Measurements from ENCODE around the gene ACSL3.
"Not testable (repeated sequence)": the region's sequence is repeated elsewhere in the genome, so short reads cannot be mapped to it uniquely, and the experiment has no call there.

ACSL3 gene

GRCh38 chr2:222860740-222861410 lies at the start of gene ACSL3:
Gene ACSL3, plus strand, starts transcription at chr2:222861036. Its CDS starts 47,737 bp downstream, at chr2:222908773.
- peak; percentile 78 to 83 for DNase-seq (ENCODE audit: low read depth in 2 of 2)

DNA sequence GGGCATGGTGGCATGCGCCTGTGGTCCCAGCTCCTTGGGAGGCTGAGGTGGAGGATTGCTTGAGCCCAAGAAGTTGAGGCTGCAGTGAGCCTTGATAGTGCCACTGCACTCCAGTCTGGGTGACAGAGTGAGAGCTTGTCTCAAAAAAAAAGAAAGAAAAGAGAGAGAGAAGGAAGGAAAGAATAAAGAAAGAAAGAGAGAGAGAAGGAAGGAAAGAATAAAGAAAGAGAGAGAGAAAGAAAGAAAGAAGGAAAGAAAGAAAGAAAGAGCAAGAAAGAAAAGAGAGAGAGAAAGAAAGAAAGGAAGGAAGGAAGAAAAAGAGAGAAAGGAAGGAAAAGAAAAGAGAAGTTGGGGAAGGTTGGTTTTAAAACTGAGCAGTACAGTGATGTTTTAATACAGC lies 49.0 kb upstream of the ACSL3 start:
- no peak for DNase-seq (ENCODE audit: low read depth in 2 of 2)

DNA sequence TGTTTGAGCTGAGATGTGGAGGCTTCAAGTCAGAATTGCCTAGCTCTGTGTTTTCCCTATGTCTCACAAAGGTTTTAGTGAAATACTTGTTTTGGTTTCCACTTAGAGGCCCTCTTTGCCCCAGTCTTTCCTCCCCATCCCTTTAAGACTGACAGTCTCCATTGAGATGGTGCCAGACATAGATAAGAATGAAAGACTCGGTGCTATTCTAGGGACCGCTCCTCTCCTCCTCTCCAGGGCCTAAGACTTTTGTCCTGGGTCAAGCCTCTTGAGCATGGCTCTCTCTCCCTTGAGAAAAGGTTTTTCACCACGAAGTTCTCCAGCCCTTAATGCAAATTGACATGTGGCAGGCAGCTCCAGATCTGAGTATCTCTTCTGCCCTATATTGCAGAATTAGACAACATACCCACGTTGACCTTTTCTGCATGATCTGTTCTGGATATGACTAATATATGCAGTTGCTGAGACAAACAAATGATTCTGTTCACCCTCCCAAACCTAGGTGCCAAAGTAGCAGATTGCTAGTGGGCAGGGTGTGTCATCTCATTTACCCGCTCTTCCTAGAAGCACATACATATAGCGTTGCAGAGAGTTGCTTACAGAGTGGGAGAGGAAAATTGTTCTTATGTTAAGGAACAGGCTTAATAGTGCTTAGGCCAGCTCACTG lies 47.5 kb upstream of the ACSL3 start:
- DNase-seq (ENCODE audit: low read depth in 2 of 2), result no peak

- no peak for DNase-seq (ENCODE audit: low read depth in 2 of 2)
Observed at GRCh38 chr2:222819722-222820333, 41.0 kb upstream of the ACSL3 start.

- no peak for DNase-seq (ENCODE audit: low read depth in 2 of 2)
Observed at GRCh38 chr2:222823183-222823930, 37.5 kb upstream of the ACSL3 start.

DNA sequence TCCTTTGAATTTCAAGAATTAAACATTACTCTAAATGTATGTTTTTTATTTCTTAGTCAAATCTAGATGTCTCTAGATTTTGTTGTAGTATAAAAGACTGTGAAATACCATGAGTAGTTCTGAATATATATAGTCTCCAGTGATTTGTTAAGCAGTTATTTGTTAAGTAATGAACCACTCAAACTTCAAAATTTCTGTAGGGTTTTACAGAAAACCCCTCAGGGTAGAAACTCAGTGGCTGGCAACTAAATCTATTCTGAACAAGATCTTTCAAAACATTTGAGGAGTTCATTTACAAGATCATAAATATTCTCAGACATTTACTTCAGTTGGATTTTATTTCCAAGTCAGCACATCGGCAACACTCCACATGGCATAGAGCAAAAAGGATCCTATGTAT lies 35.8 kb upstream of the ACSL3 start:
- DNase-seq (ENCODE audit: low read depth in 2 of 2), result no peak

GRCh38 chr2:222827417-222827816 lies 33.4 kb upstream of the ACSL3 start:
- no peak for DNase-seq (ENCODE audit: low read depth in 2 of 2)

DNA sequence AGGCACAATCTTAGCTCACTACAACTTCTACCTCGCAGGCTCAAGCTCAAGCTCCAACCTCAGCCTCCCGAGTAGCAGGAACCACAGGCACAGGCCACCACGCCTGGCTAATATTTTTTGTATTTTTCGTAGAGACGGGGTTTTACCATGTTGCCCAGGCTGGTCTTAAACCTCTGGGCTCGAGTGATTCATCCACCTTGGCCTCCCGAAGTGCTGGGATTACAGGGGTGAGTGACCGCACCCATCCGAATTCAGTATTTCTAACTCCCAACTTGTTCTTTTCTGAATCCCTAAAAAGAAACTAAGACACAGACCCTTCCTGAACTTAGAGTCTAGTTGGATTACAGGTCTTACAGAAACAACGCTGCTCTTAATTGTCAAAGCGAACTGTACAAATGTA lies 32.3 kb upstream of the ACSL3 start:
- DNase-seq (ENCODE audit: low read depth in 2 of 2), result no peak

DNA sequence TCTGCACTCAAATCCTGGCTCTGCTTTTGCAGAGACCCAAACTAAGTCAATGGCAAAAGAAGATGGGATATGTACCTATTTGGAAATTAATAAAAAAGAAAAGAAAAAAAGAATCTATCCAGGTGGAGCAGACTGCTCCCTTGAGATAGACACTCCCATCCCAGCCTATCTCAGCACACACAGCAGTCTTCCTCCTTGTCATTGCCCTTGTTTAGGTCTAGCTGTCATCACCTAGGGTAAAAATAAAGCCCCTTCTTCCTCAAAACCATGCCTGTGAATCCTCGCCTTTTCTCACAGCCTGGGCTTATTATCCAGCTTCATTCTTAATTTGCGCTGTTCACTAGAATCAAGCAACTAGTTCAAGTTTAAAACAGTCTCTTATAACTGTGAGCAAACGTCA lies 30.7 kb upstream of the ACSL3 start:
- DNase-seq (ENCODE audit: low read depth in 2 of 2), result no peak

GRCh38 chr2:222833410-222833809 lies 27.4 kb upstream of the ACSL3 start:
- no peak for DNase-seq (ENCODE audit: low read depth in 2 of 2)

DNA sequence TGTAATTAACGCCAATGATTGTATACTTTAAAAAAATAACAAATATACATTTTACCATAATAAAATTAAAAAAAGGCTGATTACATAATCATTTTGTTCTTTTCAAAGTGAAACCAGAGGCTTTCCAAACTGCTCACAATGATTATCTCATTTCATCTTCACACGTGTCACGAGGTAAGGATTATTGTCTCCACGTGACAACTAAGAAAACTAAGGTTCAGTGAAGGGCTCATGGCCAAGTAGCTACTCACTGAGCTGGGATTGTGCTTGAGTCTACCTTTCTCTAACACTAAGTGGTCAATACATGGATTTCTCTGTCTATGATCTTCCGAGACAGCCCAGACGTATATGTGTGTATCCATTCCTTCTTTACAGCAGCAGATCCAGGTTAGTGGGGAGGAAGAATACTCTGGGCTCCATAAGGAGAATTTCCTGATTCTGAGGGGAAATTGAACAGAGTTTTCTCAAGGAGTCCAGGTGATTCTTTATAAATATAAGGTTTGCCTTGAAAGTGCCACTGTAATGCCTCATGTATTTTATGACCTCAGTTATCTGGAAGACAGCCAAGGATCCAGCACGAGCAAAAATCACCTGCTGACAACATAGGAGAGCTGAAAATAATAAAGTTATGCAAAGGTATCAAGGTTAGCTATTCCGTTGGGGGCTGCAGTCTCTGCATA lies 25.6 kb upstream of the ACSL3 start:
- no peak for DNase-seq (ENCODE audit: low read depth in 2 of 2)

DNA sequence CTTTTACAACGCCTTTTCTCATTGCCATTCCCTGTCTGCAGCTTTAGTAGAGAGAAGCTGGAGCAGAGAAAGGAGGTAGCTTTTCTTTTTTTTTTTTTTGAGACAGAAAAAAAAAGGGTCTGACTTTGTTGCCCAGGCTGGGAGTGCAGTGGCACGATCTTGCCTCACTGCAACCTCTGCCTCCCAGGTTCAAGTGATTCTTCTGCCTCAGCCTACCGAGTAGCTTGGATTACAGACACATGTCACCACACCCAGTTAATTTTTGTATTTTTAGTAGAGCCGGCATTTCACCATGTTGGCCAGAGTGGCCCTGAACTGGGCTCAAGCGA lies 25.0 kb upstream of the ACSL3 start:
- no peak for DNase-seq (ENCODE audit: low read depth in 2 of 2)

DNA sequence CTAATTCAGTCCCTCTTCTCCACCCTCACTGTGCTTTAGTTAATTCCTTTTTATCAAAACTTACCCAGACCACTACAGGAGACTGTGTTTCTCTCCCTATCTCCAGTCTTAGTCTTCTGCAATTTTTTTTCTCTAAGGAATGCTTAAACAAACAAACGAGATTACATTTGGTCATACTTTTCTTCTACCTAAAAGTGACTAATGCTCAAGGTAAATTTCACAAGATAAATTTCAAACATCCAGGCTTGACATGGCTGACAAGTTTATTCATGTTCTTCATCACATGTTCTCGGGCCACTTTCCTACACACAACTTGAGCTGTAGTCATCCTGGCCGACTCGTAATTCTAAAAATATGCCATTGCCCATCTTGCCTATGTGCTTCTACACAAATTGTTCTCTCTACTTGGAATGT lies 23.2 kb upstream of the ACSL3 start:
- no peak for DNase-seq (ENCODE audit: low read depth in 2 of 2)

- no peak for DNase-seq (ENCODE audit: low read depth in 2 of 2)
Observed at GRCh38 chr2:222840060-222840802, 20.6 kb upstream of the ACSL3 start.

DNA sequence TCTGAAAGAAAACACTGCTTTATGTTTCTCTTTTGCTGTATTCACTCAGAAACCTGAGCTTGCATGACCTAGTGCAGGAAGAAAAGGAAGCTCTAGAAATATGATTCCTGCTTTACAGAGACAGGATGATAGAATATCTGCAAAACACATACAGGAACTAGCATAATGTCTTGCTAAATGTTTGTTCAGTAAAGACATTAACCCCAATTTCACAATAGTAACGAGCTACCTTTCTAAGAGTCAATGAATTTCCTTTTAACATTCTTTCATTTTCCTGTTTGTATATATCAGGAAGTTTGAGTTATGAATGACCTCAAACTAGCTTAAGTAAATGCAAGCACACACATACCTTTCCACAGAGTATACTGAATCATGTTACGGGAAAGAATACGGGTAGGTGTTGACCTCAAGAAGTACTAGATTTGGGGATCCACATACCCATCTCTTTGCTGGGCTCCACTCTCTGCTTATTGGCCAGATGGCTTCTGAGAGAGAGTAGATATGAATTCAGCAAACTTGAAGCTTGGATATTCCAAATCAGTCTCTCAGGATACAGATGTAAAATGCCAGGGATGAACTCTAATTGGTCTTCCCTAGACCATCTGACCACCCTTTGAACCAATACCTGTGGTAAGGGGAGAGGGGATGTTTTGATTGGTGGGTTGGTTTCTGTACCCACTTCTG lies 18.2 kb upstream of the ACSL3 start:
- no peak for DNase-seq (ENCODE audit: low read depth in 2 of 2)

GRCh38 chr2:222844323-222844722 lies 16.5 kb upstream of the ACSL3 start:
- DNase-seq (ENCODE audit: low read depth in 2 of 2), result no peak

GRCh38 chr2:222845314-222845713 lies 15.5 kb upstream of the ACSL3 start:
- not testable (repeated sequence) for DNase-seq (ENCODE audit: low read depth in 2 of 2)

DNA sequence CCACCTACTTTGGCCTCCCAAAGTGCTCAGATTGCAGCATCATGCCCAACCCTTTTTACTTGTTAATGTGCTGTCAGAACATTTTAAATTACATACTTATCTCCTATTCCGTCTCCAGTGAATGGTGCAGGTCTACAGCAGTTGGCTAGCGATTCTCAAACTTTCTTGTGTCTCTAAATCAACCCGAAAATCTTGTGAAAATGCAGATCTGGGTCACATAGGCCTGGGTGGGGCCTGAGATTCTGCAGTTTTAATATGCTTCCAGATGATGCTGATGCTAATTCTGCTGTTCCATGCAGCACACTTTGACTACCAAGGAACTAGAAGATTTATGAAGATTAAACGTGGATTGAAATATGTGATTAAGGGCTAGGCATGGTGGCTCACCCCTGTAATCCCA lies 14.8 kb upstream of the ACSL3 start:
- no peak for DNase-seq (ENCODE audit: low read depth in 2 of 2)

DNA sequence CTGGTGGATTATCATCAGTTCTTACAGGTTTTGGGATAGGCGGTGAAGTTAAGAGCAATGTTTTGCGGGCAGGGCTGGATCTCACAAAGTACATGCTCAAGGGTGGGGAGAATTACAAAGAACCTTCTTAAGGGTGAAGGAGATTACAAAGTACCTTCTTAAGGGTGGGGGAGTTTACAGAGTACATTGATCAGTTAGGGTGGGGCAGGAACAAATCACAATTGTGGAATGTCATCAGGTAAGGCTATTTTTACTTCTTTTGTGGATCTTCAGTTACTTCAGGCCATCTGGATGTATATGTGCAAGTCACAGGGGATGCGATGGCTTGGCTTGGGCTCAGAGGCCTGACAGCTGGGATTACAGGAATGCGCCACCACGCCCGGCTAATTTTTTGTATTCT lies 12.8 kb upstream of the ACSL3 start:
- not testable (repeated sequence) for DNase-seq (ENCODE audit: low read depth in 2 of 2)

- no peak for DNase-seq (ENCODE audit: low read depth in 2 of 2)
Observed at GRCh38 chr2:222848862-222849261, 12.0 kb upstream of the ACSL3 start.

Data from stimulated activated CD8-positive, alpha-beta memory T cell treated with anti-CD3 and anti-CD28 coated beads, Interleukin-2, amount 100 ng/mL, for 1 hour (primary cell).